HG02610 (cell line): ENCODE measurements around the gene CDYL.

ENCODE experiments used
- ATAC-seq: cut with Tn5 transposase; IDR thresholded peaks from one replicate; pipeline ENCODE4 v1.9.1; 2021; ENCODE audit warnings: mild to moderate bottlenecking, moderate library complexity; ENCODE audit not compliant: unreplicated experiment

The CDYL gene

GRCh38 chr6:4929097-4929718, 153.0 kb downstream of the CDYL start:
- ATAC-seq = no peak

GRCh38 chr6:4930025-4930691, 154.0 kb downstream of the CDYL start:
- ATAC-seq = no peak

GRCh38 chr6:4931530-4932227, 155.5 kb downstream of the CDYL start:
- no peak for ATAC-seq

GRCh38 chr6:4932228-4932903, 156.2 kb downstream of the CDYL start:
- no peak for ATAC-seq

- ATAC-seq = peak; percentile 54
These were observed 159.3 kb downstream of the CDYL start for GRCh38 chr6:4935486-4935885.

- ATAC-seq = no peak
These were observed 159.9 kb downstream of the CDYL start for GRCh38 chr6:4935975-4936680.

- ATAC-seq = no peak
These were observed 160.5 kb downstream of the CDYL start for GRCh38 chr6:4936681-4937041.

- ATAC-seq = no peak
These were observed 161.2 kb downstream of the CDYL start for GRCh38 chr6:4937414-4937813.

- ATAC-seq = peak; percentile 33
These were observed 163.0 kb downstream of the CDYL start for GRCh38 chr6:4939241-4939640.

- ATAC-seq = no peak
These were observed 164.2 kb downstream of the CDYL start for GRCh38 chr6:4940416-4940815.

- ATAC-seq = peak; percentile 73
These were observed 165.8 kb downstream of the CDYL start for GRCh38 chr6:4941782-4942672.

- ATAC-seq = no peak
These were observed 166.4 kb downstream of the CDYL start for GRCh38 chr6:4942673-4943009.

- ATAC-seq = no peak
These were observed 167.5 kb downstream of the CDYL start for GRCh38 chr6:4943716-4944115.

- ATAC-seq = no peak
These were observed 168.1 kb downstream of the CDYL start for GRCh38 chr6:4944325-4944724.

- ATAC-seq = no peak
These were observed 170.3 kb downstream of the CDYL start for GRCh38 chr6:4946521-4946920.

GRCh38 chr6:4947716-4948115, 171.5 kb downstream of the CDYL start:
- ATAC-seq = no peak

GRCh38 chr6:4948781-4949450, 172.7 kb downstream of the CDYL start:
- ATAC-seq = no peak

- ATAC-seq = no peak
These were observed 173.9 kb downstream of the CDYL start for GRCh38 chr6:4950076-4950475.

- ATAC-seq = no peak
These were observed 174.8 kb downstream of the CDYL start for GRCh38 chr6:4950836-4951533.
